HT-29 (cell line): ENCODE measurements around the gene ABCA4. TPM values are rescaled to one million over a fixed set of nuclear protein-coding genes. Genes with fewer than 3 reads are reported as not detected.

Experiments
- DNase-seq: peaks from one replicate; pipeline ENCODE4 v3.0.0-alpha.2; 2015; ENCODE audit warnings: low spot score
- total RNA-seq: library from RNA; depleted of rRNA; stranded (reverse); fragments of >200 nt; shearing (Covaris generic); gene quantifications from 2 replicates; pipeline ENCODE4 v1.2.3, GENCODE V29; 2014

Gene ABCA4
- total RNA-seq, 1 experiment from 2014 or later = not detected

DNA sequence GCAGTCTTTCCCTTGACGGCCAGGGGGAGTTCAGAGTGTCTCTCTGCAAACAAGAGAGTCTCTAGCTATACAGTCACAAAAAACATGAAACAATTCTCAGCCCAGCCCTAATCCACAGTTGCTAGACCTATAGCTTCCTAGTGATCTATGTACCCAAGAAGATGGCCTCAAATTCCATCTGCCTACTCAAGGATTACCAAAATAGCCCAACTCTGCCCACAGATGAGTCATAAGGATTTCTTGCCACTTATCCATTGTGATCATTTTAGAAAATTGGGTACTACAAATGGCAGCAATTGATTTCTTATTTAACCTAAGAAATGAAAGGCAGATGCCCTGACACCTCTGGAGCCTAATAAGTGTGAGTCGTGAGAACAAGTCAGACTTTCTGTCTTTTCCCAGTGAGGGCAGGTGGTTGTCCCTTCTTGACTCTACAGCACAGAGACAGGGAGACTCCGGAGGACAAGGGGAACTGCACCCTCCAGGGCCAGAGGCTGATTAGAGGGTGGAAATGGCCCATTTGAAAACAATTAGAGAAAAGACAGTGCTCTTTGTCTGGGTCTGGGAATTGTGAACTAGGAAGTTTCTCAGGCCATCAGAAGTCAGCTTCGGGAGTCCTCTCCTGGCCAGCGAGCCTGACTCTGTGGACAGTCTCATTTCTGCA lies 65.4 kb downstream of the ABCA4 start:
- no peak for DNase-seq

DNA sequence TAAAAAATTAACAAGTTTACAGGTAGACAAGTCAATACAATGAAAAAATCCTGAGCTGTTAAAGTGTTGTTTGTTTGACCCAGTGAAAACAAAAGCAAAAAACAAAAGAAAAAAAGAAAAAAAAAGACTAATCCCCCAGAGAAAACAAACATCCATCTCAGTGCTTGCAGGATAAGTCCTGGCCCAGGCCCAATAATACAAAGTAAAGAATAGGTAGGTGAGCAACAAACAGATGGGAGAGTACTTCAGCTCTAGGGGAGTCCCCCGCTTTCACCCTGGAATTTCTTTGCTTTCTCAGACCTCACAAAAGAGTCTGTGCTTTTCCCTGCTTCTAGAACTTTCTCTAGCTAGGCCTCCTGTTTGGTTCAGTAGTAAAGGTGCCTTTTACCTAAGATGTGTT lies 70.3 kb downstream of the ABCA4 start:
- DNase-seq = no peak

DNA sequence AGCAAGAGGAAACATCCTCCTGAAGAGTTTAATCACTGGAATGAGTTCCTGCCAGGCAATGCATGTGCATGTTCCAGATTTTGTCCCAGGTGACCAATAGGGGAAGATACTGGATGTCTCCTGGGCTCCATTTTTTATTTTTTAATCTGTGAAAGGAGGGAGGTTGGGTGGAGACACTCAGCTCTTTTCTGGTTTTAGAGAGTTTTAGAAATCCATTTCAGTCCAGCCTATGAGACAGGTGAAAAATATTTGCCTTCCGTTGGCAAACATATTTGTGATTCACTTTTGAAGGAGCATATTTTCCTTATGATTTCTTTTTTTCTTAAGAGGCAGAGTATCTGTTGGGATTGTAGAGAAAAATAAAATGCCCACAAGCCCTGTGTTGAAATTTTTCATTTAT lies 70.7 kb downstream of the ABCA4 start:
- no peak for DNase-seq

DNA sequence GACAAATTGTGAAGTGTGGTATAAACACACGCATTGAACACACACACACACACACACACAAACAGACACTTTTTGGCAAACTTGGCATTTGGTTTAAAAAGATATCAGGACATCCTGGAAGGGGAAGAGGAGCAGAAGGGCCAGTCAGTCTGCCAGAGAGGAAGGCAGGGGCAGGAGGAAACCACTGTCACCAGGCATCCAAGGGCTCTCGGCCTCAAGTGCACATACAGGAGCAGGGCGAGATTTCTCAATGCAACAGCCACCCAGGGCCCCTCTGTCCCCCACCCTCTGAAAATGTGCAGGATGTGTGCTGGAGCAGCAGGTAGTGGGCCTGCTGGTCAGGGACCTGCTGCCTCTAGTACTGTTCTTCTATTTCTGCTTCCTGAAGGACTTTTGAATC lies 71.2 kb downstream of the ABCA4 start:
- no peak for DNase-seq

DNA sequence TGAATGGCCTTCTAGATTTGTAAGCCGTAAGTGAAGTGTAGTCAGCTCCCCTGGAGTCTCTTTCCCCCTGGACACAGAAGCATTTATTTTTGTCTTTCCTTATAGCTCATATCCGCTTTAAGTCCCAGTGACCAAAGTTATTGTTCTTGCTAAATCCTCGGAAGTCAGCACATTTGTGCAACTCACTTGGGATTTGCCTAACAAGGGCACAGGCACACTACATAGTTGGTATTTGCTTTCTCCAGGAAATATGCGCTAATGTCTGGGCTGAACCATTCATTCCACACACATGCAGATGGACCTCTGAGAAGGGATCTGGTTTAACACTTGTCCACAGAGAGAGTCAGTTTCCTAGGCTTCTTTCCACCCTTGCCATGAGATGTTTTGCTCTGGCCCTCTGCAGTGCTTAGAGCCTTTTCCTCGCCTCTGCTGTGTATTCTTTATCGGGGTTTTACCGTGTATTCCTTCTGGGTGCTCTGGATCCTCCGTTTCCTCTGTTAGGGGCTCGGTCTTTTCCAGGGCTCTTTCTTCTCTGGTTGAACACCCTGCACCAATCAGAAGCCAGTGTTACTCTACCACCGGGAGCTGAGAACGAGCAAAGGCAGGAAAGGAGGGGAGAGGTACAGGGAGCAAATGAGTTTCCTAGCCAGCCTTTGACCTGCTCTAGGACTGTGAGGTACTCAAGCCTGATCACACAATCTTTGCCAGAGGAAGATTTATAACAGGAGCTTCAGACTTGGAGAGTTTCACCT lies 72.4 kb downstream of the ABCA4 start:
- no peak for DNase-seq

DNA sequence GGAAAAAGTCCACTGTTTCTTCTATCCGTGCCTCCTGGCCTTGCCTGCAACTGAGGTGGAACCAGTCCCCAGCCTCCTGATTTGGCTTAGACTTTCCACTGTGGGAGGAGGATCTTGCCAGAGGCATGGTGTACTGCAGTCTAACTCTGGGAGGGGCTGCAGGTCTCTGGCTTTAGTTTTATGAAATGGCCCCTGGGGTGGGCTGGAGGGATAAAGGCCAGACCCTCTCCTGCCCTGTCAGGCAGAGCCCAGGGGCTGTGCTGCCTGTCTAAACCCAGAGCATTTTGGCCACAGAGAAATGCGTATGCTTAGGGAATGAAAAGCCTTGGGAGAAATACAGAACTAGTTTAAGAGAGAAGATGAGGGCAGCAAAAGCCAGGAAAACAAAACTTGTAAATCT lies 73.0 kb downstream of the ABCA4 start:
- no peak for DNase-seq

DNA sequence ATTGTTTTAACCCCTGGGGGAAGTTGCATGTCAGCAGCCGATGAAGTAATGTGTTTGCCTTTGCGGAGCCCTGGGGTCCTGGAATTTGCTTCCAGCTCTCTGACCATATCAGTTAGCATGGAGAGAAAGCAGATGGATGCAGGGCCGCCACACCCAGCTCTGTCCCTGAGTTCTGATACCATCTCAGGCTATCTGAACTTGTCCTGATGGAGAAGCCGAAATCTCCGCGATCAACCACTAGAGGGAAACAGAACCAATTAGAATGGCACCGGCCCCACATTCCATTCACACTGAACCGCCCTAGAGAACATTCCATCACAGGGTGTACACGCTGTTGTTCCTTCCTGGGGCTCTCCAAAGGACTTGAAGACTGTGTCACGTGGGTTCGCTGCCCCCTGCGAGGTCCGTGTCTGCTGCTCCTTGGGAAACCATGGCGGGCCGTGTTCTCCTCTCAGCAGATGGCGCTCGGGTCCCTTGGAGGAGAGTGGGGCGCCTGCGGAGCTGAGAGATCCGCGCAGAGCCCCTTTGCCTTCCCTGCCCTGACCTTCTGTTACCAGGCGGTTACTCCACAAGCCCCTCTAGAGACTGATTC lies 75.4 kb downstream of the ABCA4 start:
- DNase-seq = peak; percentile 95

DNA sequence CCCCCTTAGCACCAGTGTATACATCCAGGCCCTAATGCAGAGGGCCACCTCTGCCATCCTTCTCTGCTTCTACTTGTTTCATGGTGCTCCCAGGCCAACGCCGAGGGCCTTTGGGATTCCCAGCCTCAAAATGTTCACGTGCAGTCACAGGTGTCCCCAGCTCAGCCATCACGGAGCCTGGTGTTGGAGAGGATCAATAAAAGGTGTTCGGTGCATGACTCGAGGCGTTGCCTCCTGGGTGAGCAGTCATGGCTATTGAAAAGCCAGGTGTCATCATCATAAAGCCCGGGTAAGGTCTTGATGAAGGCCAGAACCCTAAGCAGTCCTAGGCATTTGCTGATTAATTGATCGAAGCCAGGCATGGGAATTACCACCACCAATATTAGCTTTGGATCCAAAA lies 76.1 kb downstream of the ABCA4 start:
- DNase-seq = no peak

DNA sequence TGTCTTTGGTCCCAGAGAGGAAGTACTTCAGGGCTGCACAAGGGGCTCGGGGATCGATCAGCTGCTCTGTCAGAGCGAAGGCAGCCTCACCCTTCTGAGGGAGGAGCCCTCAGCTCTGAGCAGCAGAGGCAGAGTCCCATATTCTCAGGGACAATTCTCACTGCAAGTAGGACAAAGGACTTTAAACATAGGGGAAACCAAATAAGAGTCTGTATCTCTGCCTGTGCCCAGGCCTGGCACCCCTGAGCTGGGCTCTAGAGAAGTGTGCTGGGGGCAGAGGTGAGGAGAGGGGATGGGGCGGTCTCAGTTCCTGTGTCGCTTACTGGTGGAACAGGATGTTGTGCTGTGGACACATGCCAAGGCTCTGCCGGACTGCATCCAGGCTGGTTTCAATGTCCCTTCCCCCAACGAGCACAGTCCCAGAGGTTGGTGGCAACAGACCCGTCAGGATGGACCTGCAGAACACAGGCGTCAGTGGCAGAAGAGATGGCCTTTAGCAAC lies 76.6 kb downstream of the ABCA4 start:
- DNase-seq = peak; percentile 79

DNA sequence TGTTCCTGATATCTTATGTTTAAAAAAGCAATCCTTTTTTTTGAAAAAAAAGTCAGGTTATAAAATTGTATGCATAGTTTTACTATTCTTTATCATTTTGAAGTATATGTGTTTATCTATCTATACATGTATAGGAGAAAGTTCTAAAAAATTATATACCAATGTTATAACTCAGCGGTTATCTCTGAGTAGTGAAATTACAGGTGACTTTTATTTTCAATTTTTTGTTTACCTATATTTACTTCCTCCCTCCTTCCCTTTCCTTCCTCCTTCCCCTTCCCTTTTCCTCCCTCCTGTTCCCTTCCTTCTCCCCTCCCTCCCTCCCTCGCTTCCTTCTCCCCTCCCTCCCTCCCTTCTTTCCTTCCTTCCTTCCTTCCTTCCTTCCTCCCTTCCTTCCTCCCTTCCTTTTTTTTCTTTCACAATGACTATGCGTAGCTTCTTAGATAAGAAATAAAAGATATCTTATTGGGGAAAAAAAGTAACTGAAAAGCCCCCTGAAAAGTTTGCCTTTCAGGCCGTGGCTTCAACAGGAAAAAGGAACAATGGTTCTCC lies 77.1 kb downstream of the ABCA4 start:
- no peak for DNase-seq

DNA sequence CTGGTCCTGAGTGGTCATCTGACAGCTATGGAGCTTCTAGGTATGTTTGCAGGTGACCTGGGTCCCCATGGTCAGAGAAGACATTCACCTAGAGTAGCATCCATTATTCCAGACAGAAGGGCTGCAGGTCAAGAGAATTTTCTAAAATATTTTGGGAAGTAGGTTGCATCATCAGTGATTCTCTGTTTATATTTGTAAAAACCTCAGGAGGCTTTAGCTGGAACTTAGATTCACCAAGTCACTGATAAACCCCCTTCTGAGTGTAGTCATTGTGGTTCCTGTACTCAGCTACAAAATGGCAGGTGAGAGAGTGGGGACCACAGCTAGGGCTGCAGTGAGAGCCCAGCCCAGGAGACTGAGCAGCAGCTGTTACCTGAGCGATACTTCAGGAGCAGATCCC lies 78.6 kb downstream of the ABCA4 start:
- DNase-seq = no peak

DNA sequence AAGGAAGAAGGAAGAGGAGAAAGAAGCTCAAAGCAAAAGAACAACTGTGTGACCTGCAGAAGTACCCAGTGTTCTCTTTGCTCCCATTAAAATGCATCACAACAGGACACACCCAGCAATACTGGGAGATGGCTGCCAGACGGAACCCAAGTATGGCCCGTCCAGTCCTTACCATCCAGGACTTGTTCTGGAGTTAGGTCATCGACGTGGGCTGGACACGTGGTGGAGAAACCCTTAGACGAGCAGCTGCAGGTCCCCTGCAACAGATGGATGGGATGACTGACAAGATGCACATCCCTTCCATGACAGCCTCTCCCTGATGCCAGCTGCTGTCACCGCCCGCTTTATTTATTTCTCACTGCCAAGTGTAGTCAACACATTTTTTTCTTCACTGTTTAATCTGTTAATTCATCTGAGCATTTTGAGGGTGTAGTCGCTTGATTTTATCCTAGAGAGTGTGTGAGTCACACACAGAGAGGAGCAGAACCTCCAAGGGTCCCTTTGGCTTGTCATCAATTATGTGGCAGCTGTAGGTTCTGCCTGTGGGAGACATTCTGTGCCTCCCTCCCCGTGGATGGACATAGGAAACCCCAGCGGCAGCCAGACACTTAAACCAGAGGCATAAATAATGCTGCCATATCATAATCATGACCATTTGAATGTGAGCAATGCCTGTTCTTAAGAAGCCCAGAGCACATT lies 80.9 kb downstream of the ABCA4 start:
- DNase-seq = peak; percentile 34

DNA sequence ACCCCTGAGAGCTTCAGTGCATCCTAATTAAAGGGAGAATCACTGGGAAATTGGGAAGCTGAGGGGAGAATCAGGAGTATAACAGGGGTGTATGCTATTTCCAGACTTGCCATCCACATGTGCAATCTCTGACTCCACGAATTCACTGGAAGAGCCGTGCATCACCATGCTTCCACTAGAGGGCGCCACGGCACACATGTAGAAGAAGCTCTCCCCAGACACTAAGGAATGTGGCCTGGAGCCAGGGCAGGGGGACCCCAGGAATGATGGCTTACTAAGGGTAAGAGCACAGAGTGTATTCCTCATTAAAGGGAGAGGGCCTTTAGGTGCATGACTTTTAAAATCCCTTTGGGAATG lies 81.5 kb downstream of the ABCA4 start:
- peak; percentile 87 for DNase-seq

DNA sequence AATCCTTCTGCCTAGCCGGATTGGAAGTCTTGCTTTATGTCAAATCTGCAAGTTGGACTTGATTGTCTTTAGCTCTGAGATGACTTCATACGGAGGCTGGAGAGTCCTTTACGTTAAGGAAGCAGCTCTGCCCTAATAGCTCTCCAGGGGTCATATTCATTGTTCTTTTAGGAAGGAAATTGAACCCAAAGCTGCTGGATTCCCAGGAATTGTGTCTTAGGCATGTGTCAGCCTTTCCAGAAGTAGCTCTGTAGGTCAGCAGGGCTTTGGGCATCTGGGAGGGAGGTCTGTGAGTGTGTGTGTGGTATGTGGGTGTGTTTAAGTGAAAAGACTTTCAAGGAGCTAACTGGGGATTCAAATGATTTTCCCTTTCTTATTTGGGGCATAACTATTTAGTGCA lies 82.4 kb downstream of the ABCA4 start:
- no peak for DNase-seq

DNA sequence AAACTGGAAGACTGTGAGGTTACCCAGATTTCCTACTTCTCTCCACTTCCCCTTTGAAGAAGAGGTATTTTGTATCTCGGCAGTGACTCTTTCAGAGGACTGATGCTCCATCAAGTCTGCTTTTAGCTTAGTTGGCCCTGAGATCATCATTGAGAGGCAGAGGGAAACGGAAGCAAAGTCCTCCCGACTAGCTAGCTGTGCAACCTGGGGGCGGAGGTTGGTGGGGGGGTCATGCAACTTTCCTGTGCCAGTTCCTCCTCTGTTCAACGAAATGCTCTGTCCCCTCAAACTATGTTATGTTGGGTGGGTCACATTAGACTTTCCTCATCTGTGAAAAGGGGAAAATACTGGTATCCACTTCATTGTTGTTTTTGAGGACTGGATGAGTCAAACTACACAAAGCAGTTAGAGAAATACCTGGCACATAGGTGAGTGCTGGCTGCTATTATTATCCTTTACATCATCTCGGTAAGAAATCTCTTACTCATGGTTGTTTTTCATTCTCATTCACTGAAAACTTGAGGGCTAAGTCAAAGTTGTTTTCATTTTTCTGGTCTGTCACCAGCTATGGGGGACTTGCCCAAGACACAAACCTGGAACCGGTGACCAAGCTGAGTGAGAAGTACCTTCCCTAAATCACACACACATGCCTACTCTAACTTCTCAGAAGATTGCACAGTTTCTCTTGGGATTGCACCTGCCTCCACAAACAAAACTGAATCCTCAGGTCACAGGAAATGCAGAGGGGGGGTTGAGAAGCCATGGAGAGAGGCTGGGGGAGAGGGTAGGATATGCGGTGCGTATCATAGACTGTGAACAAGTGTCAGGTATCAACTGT lies 83.3 kb downstream of the ABCA4 start:
- DNase-seq = no peak

DNA sequence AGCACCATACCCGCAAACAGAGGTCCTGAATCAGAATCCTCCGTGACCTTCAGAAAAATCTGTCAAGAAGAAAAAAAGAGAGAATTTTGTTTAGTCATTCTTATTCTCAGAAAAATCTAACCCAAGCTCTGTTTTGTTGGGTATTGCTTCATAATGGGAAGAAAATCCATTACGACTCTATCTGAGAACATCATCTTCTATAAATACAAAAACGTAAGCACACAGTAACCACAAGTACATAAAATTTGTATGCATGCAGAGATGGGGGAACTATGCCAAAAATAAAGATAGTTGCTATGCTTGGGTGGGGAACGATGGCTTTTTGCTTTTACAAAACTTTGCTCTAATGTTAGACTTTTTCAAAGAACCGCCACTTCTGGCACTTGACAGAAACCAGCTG lies 84.2 kb downstream of the ABCA4 start:
- DNase-seq = no peak

DNA sequence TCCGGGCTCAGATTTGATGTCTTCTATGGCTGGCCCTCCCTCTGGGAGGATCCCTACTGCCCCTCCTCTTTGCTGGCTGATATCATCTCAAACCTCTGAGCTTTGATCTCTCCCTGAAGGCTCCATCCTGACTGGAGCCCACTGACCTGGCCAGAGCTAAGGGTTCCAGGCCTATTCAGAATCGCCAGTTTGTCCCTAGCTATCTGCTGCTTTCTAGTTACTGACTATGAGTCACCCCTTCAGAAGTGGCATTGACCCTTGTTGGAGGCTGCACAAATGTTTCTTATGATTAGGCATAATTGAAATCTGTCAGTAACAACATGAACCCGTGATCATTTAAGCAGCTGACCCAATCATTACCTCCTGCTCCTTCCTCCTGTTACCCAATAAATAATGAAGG lies 87.1 kb downstream of the ABCA4 start:
- no peak for DNase-seq

DNA sequence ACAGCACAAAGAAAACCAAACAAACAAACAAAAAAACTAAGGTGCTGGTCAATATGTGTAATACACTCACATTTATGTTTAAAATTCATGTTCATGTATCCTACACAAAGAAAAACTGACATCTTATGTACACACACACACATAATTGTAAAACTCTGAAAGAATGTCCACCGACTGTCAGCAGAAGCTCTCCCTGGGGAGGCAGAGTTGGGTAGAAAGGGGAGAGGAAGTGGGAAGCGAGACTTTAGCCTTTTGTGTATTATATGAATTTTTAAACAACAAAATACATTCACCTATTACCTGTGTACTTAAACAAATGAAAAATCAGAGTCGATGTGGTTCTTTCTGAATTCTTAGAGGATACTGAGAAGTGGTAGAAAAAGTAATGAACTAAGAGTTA lies 88.3 kb downstream of the ABCA4 start:
- no peak for DNase-seq

DNA sequence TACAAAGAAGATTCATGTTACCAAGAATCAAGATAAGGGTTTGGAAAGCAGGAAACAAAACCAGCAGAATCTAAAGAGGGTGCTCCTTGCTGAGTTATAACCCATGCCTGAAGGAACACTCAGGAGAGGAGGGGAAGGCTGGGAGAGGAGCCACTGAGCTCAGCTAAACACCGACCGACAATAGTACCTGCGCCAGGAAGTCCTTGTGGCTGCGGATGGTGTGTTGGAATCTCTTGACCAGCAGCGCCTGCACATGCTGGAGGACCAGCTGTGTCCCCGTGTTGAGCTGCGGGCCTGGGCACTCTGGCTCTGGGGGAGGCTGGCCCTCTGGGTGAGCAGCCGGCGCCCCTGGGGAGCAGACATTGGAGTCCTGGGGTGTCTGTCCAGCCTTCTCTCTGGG lies 89.4 kb downstream of the ABCA4 start:
- DNase-seq = no peak

DNA sequence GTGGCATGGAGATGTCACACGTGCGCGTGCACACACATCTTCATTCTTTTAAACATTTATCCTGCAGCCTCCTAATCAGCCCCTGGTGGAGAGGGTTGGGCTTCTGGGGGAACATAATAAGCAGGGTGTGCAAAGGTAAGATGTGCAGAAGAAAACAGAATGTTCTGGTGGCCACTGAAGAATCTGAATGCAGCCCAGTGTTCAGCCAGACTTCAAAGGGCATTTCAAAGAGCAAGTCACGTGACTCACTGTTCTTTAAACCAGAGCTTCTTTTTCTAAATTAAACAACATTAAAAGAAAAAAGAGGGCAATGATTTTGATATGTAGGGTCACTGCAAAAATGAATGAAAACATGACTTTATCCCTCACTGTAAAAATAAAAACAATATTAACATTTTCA lies 89.8 kb downstream of the ABCA4 start:
- DNase-seq = no peak
